Glomerular visceral epithelial cell (primary cell): ENCODE data around the gene SOX6.
"Not testable (repeated sequence)": the region's sequence is repeated elsewhere in the genome, so short reads cannot be mapped to it uniquely, and the experiment has no call there.

Experiments
- DNase-seq: peaks from one replicate; pipeline ENCODE4 v3.0.0-alpha.2; 2016; ENCODE audit errors: extremely low spot score

SOX6 gene

DNA sequence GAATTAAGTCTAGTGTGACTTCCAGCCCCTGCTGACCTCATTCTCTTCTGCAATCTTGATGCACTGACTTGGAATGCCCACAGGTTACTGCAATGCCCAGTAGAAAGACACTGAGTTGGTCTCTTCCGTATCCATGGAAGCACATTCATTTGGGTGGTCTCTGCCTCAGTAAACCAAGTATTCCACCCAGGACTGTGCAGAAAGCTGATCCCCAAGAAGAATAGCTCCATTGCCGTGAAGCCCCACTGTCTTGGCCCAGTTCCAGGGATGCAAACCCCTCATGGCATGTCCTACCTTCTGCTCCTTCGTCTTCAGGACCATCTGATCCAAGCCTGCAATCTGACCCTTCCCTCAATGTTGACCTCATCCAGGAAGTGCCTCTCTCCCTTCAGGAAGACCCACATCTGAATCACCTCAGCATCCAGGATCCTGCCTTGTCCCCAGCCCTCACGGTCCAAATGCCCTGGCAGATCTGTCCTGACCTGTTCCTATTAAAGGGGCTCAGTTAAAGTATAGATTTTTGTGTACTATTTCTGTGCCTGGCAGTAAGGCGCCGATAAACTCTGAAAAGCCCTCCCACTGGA lies 425.8 kb downstream of the SOX6 start:
- DNase-seq: no peak

DNA sequence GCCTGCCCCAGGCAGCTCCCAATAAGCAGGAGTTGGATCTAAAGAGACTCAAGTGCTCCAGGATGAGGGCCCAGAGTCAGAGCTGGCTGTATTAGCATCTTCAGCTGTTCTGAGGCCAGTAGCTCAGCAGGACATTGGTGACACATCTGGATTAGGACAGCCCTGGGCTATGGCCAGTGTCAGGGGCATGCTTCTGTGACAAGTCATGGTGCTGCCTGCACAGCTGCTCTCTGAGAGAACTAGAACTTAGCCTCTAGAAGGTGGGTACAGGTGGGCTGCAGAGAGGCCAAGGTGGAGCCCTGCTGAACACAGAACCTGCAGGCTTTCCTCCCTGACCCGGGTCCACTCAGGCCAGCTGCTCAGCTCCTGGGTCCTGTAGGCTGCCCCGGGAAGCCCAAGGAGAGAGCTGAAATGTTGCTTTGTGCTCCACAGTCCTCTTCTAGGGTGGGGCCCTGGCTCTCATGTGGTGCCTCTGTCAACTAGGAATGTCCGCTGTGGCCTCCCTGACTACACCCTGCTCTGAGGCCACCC lies 426.9 kb downstream of the SOX6 start:
- DNase-seq: no peak

- no peak for DNase-seq
Measured at GRCh38 chr11:15927864-15928217, 428.5 kb downstream of the SOX6 start.

DNA sequence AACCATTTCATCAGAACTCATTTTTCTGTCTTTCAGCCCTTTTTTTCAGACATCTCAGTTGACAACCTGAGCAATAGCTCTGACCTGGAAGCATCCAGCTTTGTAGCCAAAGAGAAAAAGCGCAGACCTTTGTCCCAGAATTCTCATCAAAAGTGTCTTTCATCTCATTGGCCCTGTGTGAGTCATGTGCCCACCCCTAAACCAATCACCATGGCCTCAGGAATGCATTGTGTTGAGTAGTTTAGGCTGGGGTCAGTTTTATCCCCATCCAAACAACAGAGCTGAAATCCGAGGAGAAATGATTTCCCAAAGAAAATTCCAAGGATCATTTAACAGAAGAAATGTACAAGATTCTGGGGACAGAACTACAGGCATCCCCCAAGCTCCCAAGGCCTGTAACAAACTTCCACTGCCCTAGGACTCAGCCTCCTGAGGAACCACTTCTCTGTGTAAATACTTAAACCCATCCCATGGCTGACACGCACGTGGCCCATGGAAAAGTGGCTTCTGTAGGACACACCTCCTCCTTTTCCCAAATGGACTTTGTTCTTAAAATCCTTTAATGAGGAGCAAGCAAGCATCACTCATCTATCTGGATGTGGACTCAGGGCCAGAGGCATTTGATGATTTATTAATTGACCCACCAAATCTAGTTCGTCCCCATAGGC lies 429.0 kb downstream of the SOX6 start:
- DNase-seq: no peak

DNA sequence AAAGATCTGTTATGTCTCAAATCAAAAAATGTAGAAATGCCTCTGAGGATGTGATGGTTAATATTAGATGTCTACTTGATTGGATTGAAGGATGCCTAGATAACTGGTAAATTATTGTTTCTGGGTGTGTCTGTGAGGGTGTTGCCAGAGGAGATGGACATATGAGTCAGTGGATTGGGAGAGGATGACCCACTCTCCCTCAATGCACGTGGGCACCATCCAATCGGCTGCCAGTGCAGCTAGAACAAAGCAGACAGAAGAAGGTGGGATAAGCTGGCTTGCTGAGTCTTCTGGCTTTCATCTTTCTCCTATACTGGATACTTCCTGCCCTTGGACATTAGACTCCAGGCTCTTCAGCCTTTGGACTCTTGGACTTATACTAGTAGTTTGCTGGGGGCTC lies 430.3 kb downstream of the SOX6 start:
- DNase-seq: no peak

DNA sequence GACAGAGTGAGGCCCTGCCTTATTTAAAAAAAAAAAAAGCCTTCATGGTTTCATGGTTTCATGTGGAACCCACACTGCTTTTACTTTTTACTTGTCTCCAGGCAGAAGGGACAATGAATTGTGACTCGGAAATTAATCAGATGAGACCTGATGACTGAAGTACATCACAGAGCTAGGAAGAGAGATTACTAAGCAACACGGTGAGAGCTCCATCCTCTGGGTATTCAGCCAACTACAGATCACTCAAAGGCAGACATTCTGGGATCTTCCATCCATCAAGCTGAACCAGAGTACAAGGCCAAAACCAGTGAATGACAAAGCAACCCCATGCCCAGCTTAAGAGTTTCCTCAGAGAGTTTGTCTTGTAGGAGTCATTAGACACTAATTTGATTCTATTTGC lies 433.2 kb downstream of the SOX6 start:
- no peak for DNase-seq

- DNase-seq: not testable (repeated sequence)
Measured at GRCh38 chr11:15922745-15923144, 433.6 kb downstream of the SOX6 start.

GRCh38 chr11:15920856-15921629 lies 435.3 kb downstream of the SOX6 start:
- no peak for DNase-seq

DNA sequence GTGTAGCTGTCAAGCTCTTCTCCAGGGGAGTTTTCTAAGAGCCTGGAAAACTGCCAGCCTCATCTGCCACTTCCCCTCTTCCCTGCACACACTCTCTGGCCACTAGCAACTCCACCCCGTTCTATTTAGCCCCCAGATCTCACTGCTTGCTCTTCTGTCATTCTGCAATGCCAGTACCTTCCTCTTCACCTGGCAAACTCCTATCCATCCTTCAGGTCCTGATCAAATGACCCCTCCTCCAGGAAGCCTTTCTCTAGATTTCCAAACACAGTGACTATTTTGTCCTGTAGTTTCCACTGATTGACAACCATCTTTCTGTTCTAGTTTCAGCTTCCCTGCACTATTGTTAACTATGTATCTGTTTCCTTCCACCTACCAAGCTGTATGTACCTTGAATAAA lies 437.7 kb downstream of the SOX6 start:
- no peak for DNase-seq

DNA sequence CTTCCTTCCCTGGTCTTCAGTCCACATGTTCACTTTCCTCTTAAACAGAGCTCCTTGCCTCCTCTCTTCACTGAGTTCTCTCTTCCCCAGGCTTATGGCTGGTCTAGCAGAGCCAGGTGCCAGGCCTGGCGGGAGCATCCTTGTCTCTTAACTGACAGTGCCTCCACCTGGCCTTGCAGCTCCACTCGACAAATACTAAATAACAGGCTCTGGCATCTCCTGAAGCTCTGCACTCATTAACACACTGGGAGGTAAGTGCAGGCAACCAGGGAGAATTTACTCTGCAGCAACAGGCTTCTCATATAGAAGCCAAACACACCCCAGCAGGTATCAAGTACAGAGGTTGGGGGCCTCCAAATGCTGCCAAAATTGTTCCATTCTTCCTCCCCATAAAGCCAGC lies 438.1 kb downstream of the SOX6 start:
- DNase-seq: no peak
